Caco-2 (cell line): ENCODE results near the gene MYO18A. TPM values are rescaled to one million over a fixed set of nuclear protein-coding genes. Genes with fewer than 3 reads are reported as not detected.

Experiments
- BruUV-seq: library from RNA; stranded (reverse); fragments of 400-500 nt; replicated peaks from 2 replicates; lab custom pipeline; 2021; lab: Mats Ljungman, UMichigan
- CTCF ChIA-PET: fragments of 300-600 bp; sonication (Branson Sonifier 250); formaldehyde crosslinking; loops from one replicate; lab custom pipeline; 2022; ENCODE audit warnings: antibody characterized with exemption; lab: Charles Lee
- POLR2A ChIA-PET: fragments of 300-600 bp; sonication (Branson Sonifier 250); formaldehyde crosslinking; loops from one replicate; lab custom pipeline; 2022; ENCODE audit warnings: antibody characterized with exemption; lab: Charles Lee
- DNase-seq, 2 experiments: peaks; one replicate each; pipeline versions ENCODE4 v3.0.0 to v3.0.0-alpha.2; 2020 to 2022
- H3K27me3 ChIP-seq: replicated peaks from 2 replicates; pipeline ENCODE4 v1.6.0; 2011; ENCODE audit warnings: low read length; ENCODE audit not compliant: control insufficient read depth, insufficient read depth
- H3K36me3 ChIP-seq: 2 replicates; pipeline ENCODE4 v1.5.1; 2011; ENCODE audit warnings: low read length; ENCODE audit not compliant: control insufficient read depth, insufficient read depth
- H3K4me1 ChIP-seq: fragments of 250-450 bp; sonication (Bioruptor Pico); 2 replicates; pipeline ENCODE4 v1.5.1; 2020; ENCODE audit warnings: mild to moderate bottlenecking
- H3K4me3 ChIP-seq: 2 replicates; pipeline ENCODE4 v1.5.1; 2011; ENCODE audit warnings: low read depth, mild to moderate bottlenecking, control low read depth, low read length
- H3K9me3 ChIP-seq: fragments of 250-450 bp; sonication (Bioruptor Pico); 2 replicates; pipeline ENCODE4 v1.5.1; 2020; ENCODE audit warnings: mild to moderate bottlenecking, moderate library complexity
- H3K27ac Mint-ChIP-seq: one replicate; pipeline ENCODE4 v1.8.0; 2022; ENCODE audit warnings: mixed read lengths; ENCODE audit not compliant: unreplicated experiment
- H3K27me3 Mint-ChIP-seq: one replicate; pipeline ENCODE4 v1.8.0; 2022; ENCODE audit warnings: mixed read lengths; ENCODE audit not compliant: insufficient read depth, unreplicated experiment
- H3K36me3 Mint-ChIP-seq: one replicate; pipeline ENCODE4 v1.8.0; 2022; ENCODE audit warnings: mild to moderate bottlenecking, mixed read lengths; ENCODE audit not compliant: insufficient read depth, unreplicated experiment
- H3K4me1 Mint-ChIP-seq: one replicate; pipeline ENCODE4 v1.8.0; 2022; ENCODE audit warnings: low read depth, mixed read lengths; ENCODE audit not compliant: unreplicated experiment
- H3K4me3 Mint-ChIP-seq: one replicate; pipeline ENCODE4 v1.8.0; 2022; ENCODE audit warnings: mild to moderate bottlenecking, moderate library complexity, mixed read lengths; ENCODE audit not compliant: unreplicated experiment
- H3K9me3 Mint-ChIP-seq: one replicate; pipeline ENCODE4 v1.8.0; 2022; ENCODE audit warnings: mixed read lengths; ENCODE audit not compliant: unreplicated experiment
- CTCF ChIP-seq, 2 experiments: fragments of 200-600 bp in 1 of 2; IDR thresholded peaks; 1 replicate in 1 of 2; 2 replicates in 1 of 2; pipeline versions ENCODE4 v1.5.1 to v1.8.0; 2011 to 2022; ENCODE audit warnings: antibody characterized with exemption in 1 of 2, control low read depth in 1 of 2, inconsistent platforms in 1 of 2, low read depth in 1 of 2, low read length in 1 of 2, mild to moderate bottlenecking in 1 of 2, moderate library complexity in 1 of 2; ENCODE audit not compliant: insufficient read depth in 1 of 2, severe bottlenecking in 1 of 2, unreplicated experiment in 1 of 2
- intact Hi-C: fragments of 100-400 bp; cut with micrococcal nuclease; formaldehyde crosslinking; loops from one replicate; pipeline ENCODE4 v1.10.0; 2022; ENCODE audit not compliant: unreplicated experiment
- total RNA-seq: library from RNA; stranded (reverse); gene quantifications from 2 replicates; pipeline ENCODE4 v1.2.3, GENCODE V29; 2022

Gene MYO18A
- total RNA-seq, 1 experiment from 2014 or later = 47.1 TPM

GRCh38 chr17:29073045-29073444 lies 107.2 kb downstream of the MYO18A start:
- Mint-ChIP-seq H3K27ac (no peak overlapping the region), H3K27me3 (peaks cover 5% of the 10 kb centered on the region), H3K4me1 (no peaks in the 10 kb centered on the region), H3K9me3 (no peaks in the 10 kb centered on the region), H3K36me3 (no peaks in the 10 kb centered on the region), H3K4me3 (no peak overlapping the region)
- Histone ChIP-seq H3K27me3 (no peaks in the 10 kb centered on the region), H3K4me3 (no peak overlapping the region), H3K36me3 (peaks cover 1% of the 10 kb centered on the region; the same call in 1 of the 2 replicates), H3K9me3 (no peaks in the 10 kb centered on the region), H3K4me1 (no peaks in the 10 kb centered on the region)
- no peak for TF ChIP-seq CTCF (IDR thresholded peaks at IDR 0.05; ENCODE audit: insufficient read depth in 1 of 2, low read depth in 1 of 2, low read length in 1 of 2, severe bottlenecking in 1 of 2, unreplicated experiment in 1 of 2)
- no peak for DNase-seq
- CTCF ChIA-PET = interaction anchor here (0.7 kb wide), 1 partner anchor 108 kb away, joined by 3 read pairs; no protein-coding TSS in a partner anchor
- no TSS peak for BruUV-seq
- POLR2A ChIA-PET = no interaction called here
- intact Hi-C loops = no loop called here

DNA sequence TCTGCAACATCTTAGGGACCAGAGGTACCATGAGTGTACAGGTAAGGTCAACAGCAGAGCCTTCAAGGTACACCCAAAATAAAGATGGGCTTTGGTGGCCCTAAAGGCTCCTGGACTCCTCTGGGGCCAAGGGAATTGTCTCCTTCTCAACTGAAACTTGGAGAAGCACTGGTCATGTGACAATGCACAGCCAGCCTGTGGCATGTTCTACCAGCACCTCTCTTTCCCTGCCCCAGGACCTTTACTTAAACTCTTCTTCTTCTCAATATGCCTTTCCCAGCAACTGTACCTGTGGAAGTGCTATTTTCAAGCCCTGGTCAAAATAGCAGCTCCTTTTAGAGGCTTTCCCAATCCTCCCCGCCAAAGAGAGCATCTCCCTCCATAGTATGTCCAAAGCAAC lies 108.9 kb downstream of the MYO18A start:
- Mint-ChIP-seq H3K4me3 (no peak overlapping the region), H3K27ac (no peak overlapping the region), H3K4me1 (no peaks in the 10 kb centered on the region), H3K27me3 (peaks cover 5% of the 10 kb centered on the region), H3K36me3 (no peaks in the 10 kb centered on the region), H3K9me3 (no peaks in the 10 kb centered on the region)
- TF ChIP-seq CTCF (IDR thresholded peaks at IDR 0.05; ENCODE audit: insufficient read depth in 1 of 2, low read depth in 1 of 2, low read length in 1 of 2, severe bottlenecking in 1 of 2, unreplicated experiment in 1 of 2) = no peak
- intact Hi-C loops = no loop called here
- Histone ChIP-seq H3K27me3 (no peaks in the 10 kb centered on the region), H3K36me3 (no peaks in the 10 kb centered on the region; the same call in 1 of the 2 replicates), H3K9me3 (no peaks in the 10 kb centered on the region), H3K4me1 (no peaks in the 10 kb centered on the region), H3K4me3 (no peak overlapping the region)
- ChIA-PET CTCF (no interaction called here), POLR2A (interaction anchor here (0.6 kb wide), 1 partner anchor 564 kb away, joined by 8 read pairs; no protein-coding TSS in a partner anchor)
- no TSS peak for BruUV-seq
- no peak for DNase-seq

DNA sequence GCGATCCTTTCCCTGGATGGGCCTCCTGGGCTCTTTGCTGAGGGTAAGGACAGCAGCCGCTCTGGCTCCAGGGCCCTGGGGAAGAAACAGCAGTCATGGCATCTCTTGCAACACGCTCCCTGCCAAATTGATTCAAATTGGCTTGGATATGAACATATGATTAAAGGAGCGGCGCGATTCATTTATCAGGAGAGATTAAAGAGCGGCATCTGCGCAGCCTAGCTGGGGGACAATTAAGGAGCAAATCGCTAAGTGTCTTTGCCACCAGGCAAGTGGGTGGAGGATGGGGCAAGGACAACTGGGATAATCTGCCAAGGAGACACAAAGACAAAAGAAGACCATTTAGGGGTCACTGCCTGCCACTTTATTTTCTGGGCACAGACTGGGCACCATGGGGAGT lies 109.4 kb downstream of the MYO18A start:
- H3K9me3 ChIP-seq = no peaks in the 10 kb centered on the region
- Mint-ChIP-seq H3K27ac (no peak overlapping the region), H3K36me3 (no peaks in the 10 kb centered on the region), H3K9me3 (no peaks in the 10 kb centered on the region), H3K4me1 (no peaks in the 10 kb centered on the region), H3K27me3 (peaks cover 5% of the 10 kb centered on the region), H3K4me3 (no peak overlapping the region)
- no peaks in the 10 kb centered on the region for H3K4me1 ChIP-seq
- no peak for TF ChIP-seq CTCF (IDR thresholded peaks at IDR 0.05; ENCODE audit: insufficient read depth in 1 of 2, low read depth in 1 of 2, low read length in 1 of 2, severe bottlenecking in 1 of 2, unreplicated experiment in 1 of 2)
- no TSS peak for BruUV-seq
- H3K36me3 ChIP-seq = no peaks in the 10 kb centered on the region; the same call in 1 of the 2 replicates
- no peaks in the 10 kb centered on the region for H3K27me3 ChIP-seq
- intact Hi-C loops = no loop called here
- no peak for DNase-seq
- ChIA-PET CTCF (no interaction called here), POLR2A (no interaction called here)
- no peak overlapping the region for H3K4me3 ChIP-seq
